HFFc6 (cell line): ENCODE data around the gene STRBP. TPM values are rescaled to one million over a fixed set of nuclear protein-coding genes. Genes with fewer than 3 reads are reported as not detected.
A peak's percentile ranks its signal among the peaks of the same experiment; 100 is the strongest.

ENCODE experiments used
- DNase-seq: peaks from one replicate; pipeline ENCODE4 v3.0.0-alpha.2; 2018
- H3K27ac Mint-ChIP-seq: 2 replicates; pipeline ENCODE4 v1.8.0; 2020; ENCODE audit warnings: mild to moderate bottlenecking, mixed read lengths
- H3K27me3 Mint-ChIP-seq: 2 replicates; pipeline ENCODE4 v1.8.0; 2021; ENCODE audit warnings: mild to moderate bottlenecking, moderate library complexity, mixed read lengths; ENCODE audit not compliant: insufficient read depth
- H3K36me3 Mint-ChIP-seq: 2 replicates; pipeline ENCODE4 v1.8.0; 2021; ENCODE audit warnings: low read depth, mixed read lengths
- H3K4me1 Mint-ChIP-seq: 2 replicates; pipeline ENCODE4 v1.8.0; 2020; ENCODE audit warnings: low read depth, mixed read lengths
- H3K4me3 Mint-ChIP-seq: 2 replicates; pipeline ENCODE4 v1.8.0; 2020; ENCODE audit warnings: mild to moderate bottlenecking, moderate library complexity, mixed read lengths
- H3K9me3 Mint-ChIP-seq: 2 replicates; pipeline ENCODE4 v1.8.0; 2020; ENCODE audit warnings: mild to moderate bottlenecking, mixed read lengths
- CTCF ChIP-seq: fragments of 200-600 bp; sonication (generic); IDR thresholded peaks from 2 replicates; pipeline ENCODE4 v1.5.0; 2021; ENCODE audit warnings: antibody characterized with exemption, mild to moderate bottlenecking
- total RNA-seq, 6 experiments: library from RNA; stranded (reverse); fragmentation: NEBNext Ultra II Directional; extraction: Animal tissue kit (Norgen Biotek cat#: 25700); gene quantifications; 2 replicates in 1 of 6; 3 replicates in 5 of 6; pipeline ENCODE4 v1.2.3, GENCODE V29; 2021

STRBP gene
- total RNA-seq, 6 experiments from 2014 or later = 1.4 to 2.5 (median 1.9) TPM

GRCh38 chr9:123087359-123087888 lies 181.0 kb downstream of the STRBP start:
- Mint-ChIP-seq H3K27me3 (no peaks in the 10 kb centered on the region; the same call in 1 of the 2 replicates), H3K27ac (no peak overlapping the region), H3K36me3 (peaks cover 3% of the 10 kb centered on the region; the same call in 1 of the 2 replicates), H3K4me1 (peaks cover 27% of the 10 kb centered on the region), H3K4me3 (no peak overlapping the region), H3K9me3 (no peaks in the 10 kb centered on the region)
- TF ChIP-seq CTCF = no peak
- no peak for DNase-seq

GRCh38 chr9:123085916-123086315 lies 182.5 kb downstream of the STRBP start:
- peaks cover 12% of the 10 kb centered on the region for H3K4me1 Mint-ChIP-seq
- DNase-seq = no peak
- no peak overlapping the region for H3K27ac Mint-ChIP-seq
- H3K36me3 Mint-ChIP-seq = no peaks in the 10 kb centered on the region
- TF ChIP-seq CTCF = no peak
- H3K27me3 Mint-ChIP-seq = no peaks in the 10 kb centered on the region; the same call in 1 of the 2 replicates
- H3K4me3 Mint-ChIP-seq = no peak overlapping the region
- H3K9me3 Mint-ChIP-seq = no peaks in the 10 kb centered on the region

- Mint-ChIP-seq H3K36me3 (no peaks in the 10 kb centered on the region), H3K9me3 (no peaks in the 10 kb centered on the region), H3K27me3 (no peaks in the 10 kb centered on the region; the same call in 1 of the 2 replicates), H3K4me3 (no peak overlapping the region), H3K4me1 (no peaks in the 10 kb centered on the region), H3K27ac (no peak overlapping the region)
- DNase-seq = no peak
- TF ChIP-seq CTCF = no peak
Observed at GRCh38 chr9:123084256-123084655, 184.1 kb downstream of the STRBP start.

GRCh38 chr9:123083680-123084079 lies 184.7 kb downstream of the STRBP start:
- H3K27ac Mint-ChIP-seq = no peak overlapping the region
- H3K36me3 Mint-ChIP-seq = no peaks in the 10 kb centered on the region
- no peaks in the 10 kb centered on the region for H3K9me3 Mint-ChIP-seq
- no peak overlapping the region for H3K4me3 Mint-ChIP-seq
- no peaks in the 10 kb centered on the region for H3K4me1 Mint-ChIP-seq
- no peak for DNase-seq
- H3K27me3 Mint-ChIP-seq = no peaks in the 10 kb centered on the region; the same call in 1 of the 2 replicates
- no peak for TF ChIP-seq CTCF

GRCh38 chr9:123081824-123082223 lies 186.6 kb downstream of the STRBP start:
- H3K36me3 Mint-ChIP-seq = no peaks in the 10 kb centered on the region
- no peaks in the 10 kb centered on the region for H3K27me3 Mint-ChIP-seq
- no peak overlapping the region for H3K4me3 Mint-ChIP-seq
- no peaks in the 10 kb centered on the region for H3K9me3 Mint-ChIP-seq
- H3K4me1 Mint-ChIP-seq = no peaks in the 10 kb centered on the region
- TF ChIP-seq CTCF = peak; percentile 84
- no peak overlapping the region for H3K27ac Mint-ChIP-seq
- DNase-seq = peak; percentile 42
